PFSK-1 (cell line): ENCODE measurements around the gene DAB2.

Experiments used
- FOXP2 ChIP-seq: optimal IDR thresholded peaks from 2 replicates; pipeline ENCODE3; 2011; ENCODE audit warnings: borderline replicate concordance, control low read depth, inconsistent platforms; ENCODE audit not compliant: insufficient read depth; ENCODE audit errors: extremely low read length, extremely low read depth
- POLR2AphosphoS5 ChIP-seq: IDR thresholded peaks from 2 replicates; pipeline ENCODE4 v1.6.1; 2012; ENCODE audit warnings: low read depth, mild to moderate bottlenecking, control low read depth, low read length, moderate library complexity
- TAF1 ChIP-seq: IDR thresholded peaks from 2 replicates; pipeline ENCODE4 v1.6.1; 2012; ENCODE audit warnings: low read length, control low read depth, borderline replicate concordance; ENCODE audit not compliant: insufficient read depth
- TF ChIP-seq, protein P1 (sequence below), 2 experiments: IDR thresholded peaks; 2 replicates each; pipeline versions ENCODE4 v1.6.1 to v1.8.0; 2011 to 2012; ENCODE audit warnings: low read depth in 2 of 2, low read length in 2 of 2, control low read depth in 1 of 2, inconsistent platforms in 1 of 2, mild to moderate bottlenecking in 1 of 2, moderate library complexity in 1 of 2; ENCODE audit not compliant: insufficient read depth in 1 of 2

DNA sequence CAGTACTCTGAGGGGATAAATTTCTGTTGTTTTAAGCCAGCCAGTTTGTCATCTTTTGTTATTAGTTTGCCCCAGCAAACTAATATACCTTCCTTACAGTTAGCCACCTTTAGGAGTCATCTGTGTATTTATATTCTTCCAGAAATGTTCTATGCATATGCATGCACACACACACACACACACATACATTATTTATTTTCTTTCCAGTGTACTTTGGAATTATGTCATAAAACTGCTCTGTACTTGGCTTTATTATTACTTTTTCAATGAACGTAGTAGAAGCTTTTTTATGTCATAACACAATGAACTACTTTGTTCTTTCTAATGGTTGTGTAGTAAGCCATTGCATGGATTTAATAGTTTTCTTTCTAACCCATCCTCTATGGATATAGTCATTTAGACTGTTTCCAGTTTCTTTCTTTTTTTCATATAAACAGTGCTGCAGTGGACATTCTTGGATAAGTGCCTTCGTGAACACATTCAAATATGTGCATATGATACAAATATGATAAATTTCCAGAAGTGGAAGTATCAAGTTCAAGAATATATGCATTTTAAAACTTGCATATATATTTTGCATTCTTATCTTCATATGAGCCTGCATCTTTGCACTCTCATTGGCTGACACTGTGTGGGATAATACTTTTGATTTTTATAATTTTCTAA is 26.6 kb upstream of the DAB2 start:
- TF ChIP-seq FOXP2 (no peak), POLR2AphosphoS5 (no peak), TAF1 (no peak)
- TF ChIP-seq, protein P1, sequence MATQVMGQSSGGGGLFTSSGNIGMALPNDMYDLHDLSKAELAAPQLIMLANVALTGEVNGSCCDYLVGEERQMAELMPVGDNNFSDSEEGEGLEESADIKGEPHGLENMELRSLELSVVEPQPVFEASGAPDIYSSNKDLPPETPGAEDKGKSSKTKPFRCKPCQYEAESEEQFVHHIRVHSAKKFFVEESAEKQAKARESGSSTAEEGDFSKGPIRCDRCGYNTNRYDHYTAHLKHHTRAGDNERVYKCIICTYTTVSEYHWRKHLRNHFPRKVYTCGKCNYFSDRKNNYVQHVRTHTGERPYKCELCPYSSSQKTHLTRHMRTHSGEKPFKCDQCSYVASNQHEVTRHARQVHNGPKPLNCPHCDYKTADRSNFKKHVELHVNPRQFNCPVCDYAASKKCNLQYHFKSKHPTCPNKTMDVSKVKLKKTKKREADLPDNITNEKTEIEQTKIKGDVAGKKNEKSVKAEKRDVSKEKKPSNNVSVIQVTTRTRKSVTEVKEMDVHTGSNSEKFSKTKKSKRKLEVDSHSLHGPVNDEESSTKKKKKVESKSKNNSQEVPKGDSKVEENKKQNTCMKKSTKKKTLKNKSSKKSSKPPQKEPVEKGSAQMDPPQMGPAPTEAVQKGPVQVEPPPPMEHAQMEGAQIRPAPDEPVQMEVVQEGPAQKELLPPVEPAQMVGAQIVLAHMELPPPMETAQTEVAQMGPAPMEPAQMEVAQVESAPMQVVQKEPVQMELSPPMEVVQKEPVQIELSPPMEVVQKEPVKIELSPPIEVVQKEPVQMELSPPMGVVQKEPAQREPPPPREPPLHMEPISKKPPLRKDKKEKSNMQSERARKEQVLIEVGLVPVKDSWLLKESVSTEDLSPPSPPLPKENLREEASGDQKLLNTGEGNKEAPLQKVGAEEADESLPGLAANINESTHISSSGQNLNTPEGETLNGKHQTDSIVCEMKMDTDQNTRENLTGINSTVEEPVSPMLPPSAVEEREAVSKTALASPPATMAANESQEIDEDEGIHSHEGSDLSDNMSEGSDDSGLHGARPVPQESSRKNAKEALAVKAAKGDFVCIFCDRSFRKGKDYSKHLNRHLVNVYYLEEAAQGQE (IDR thresholded peaks at IDR 0.05; ENCODE audit: insufficient read depth in 1 of 2, low read depth in 2 of 2, low read length in 2 of 2): no peak
